Retinal pigment epithelial cell (primary cell): Measurements from ENCODE around the gene GABRB3.

Source experiments
- DNase-seq: peaks from one replicate; pipeline ENCODE4 v3.0.0-alpha.2; 2010; ENCODE audit warnings: low read depth
- H3K4me3 ChIP-seq: 2 replicates; pipeline ENCODE4 v1.5.1; 2011; ENCODE audit warnings: mild to moderate bottlenecking, low read length, control low read depth, moderate library complexity
- CTCF ChIP-seq: conservative IDR thresholded peaks from 2 replicates; pipeline ENCODE4 v1.5.1; 2011; ENCODE audit warnings: low read depth, low read length, control low read depth, inconsistent platforms

GABRB3 gene

GRCh38 chr15:26772154-26773066 is at the start of gene GABRB3:
Gene GABRB3, minus strand, starts transcription at chr15:26773066.
- DNase-seq, result no peak
- no peak for TF ChIP-seq CTCF
- H3K4me3 ChIP-seq, result peak within 1 kb of the TSS; percentile 35

- H3K4me3 ChIP-seq, result no peak overlapping the region
- no peak for TF ChIP-seq CTCF
- no peak for DNase-seq
These were observed 34.9 kb upstream of the GABRB3 start for GRCh38 chr15:26807517-26808427.

GRCh38 chr15:26806574-26806973 is 33.7 kb upstream of the GABRB3 start:
- no peak for TF ChIP-seq CTCF
- DNase-seq, result no peak
- no peak overlapping the region for H3K4me3 ChIP-seq

GRCh38 chr15:26806151-26806550 is 33.3 kb upstream of the GABRB3 start:
- DNase-seq, result no peak
- H3K4me3 ChIP-seq, result no peak overlapping the region
- TF ChIP-seq CTCF, result no peak

- TF ChIP-seq CTCF, result no peak
- H3K4me3 ChIP-seq, result no peak overlapping the region
- no peak for DNase-seq
These were observed 32.6 kb upstream of the GABRB3 start for GRCh38 chr15:26805470-26805869.

- no peak for TF ChIP-seq CTCF
- DNase-seq, result no peak
- H3K4me3 ChIP-seq, result no peak overlapping the region
These were observed 31.4 kb upstream of the GABRB3 start for GRCh38 chr15:26804063-26804804.
